HG02970 (cell line): Measurements from ENCODE around the gene PTGIR.
"Not testable (repeated sequence)": the region's sequence is repeated elsewhere in the genome, so short reads cannot be mapped to it uniquely, and the experiment has no call there.

ENCODE experiments used
- ATAC-seq: cut with Tn5 transposase; IDR thresholded peaks from one replicate; pipeline ENCODE4 v1.9.1; 2021; ENCODE audit warnings: mild to moderate bottlenecking, moderate library complexity, moderate number of reproducible peaks; ENCODE audit not compliant: unreplicated experiment, low FRiP score

PTGIR gene

GRCh38 chr19:46640656-46641055 is 15.8 kb upstream of the PTGIR start:
- ATAC-seq = no peak

- ATAC-seq = no peak
Observed at GRCh38 chr19:46639358-46640182, 14.7 kb upstream of the PTGIR start.

- ATAC-seq = no peak
Observed at GRCh38 chr19:46637224-46637623, 12.3 kb upstream of the PTGIR start.

- no peak for ATAC-seq
Observed at GRCh38 chr19:46635920-46636761, 11.3 kb upstream of the PTGIR start, which contains the start of gene GNG8. GNG8 (minus strand) TSS chr19:46636202; CDS start chr19:46634682, 1,520 bp downstream.

- ATAC-seq = no peak
Observed at GRCh38 chr19:46634656-46635218, 9.8 kb upstream of the PTGIR start.

- ATAC-seq = peak; percentile 51
Observed at GRCh38 chr19:46634045-46634655, 9.3 kb upstream of the PTGIR start.

- ATAC-seq = no peak
Observed at GRCh38 chr19:46633130-46633529, 8.2 kb upstream of the PTGIR start.

GRCh38 chr19:46631481-46631880 is 6.6 kb upstream of the PTGIR start:
- no peak for ATAC-seq

- ATAC-seq = no peak
Observed at GRCh38 chr19:46630586-46631205, 5.8 kb upstream of the PTGIR start.

GRCh38 chr19:46629546-46630025 is 4.7 kb upstream of the PTGIR start:
- ATAC-seq = no peak

GRCh38 chr19:46628970-46629369 is 4.1 kb upstream of the PTGIR start:
- not testable (repeated sequence) for ATAC-seq

- ATAC-seq = no peak
Observed at GRCh38 chr19:46626446-46626845, 1.6 kb upstream of the PTGIR start.

- ATAC-seq = no peak
Observed at GRCh38 chr19:46625731-46626130, 842 bp upstream of the PTGIR start.

- no peak for ATAC-seq
Observed at GRCh38 chr19:46623915-46624502, 880 bp downstream of the PTGIR start.

- ATAC-seq = no peak
Observed at GRCh38 chr19:46622118-46622446, 2.8 kb downstream of the PTGIR start.

GRCh38 chr19:46621191-46622117 is 3.4 kb downstream of the PTGIR start:
- no peak for ATAC-seq

GRCh38 chr19:46620716-46621115 is 4.2 kb downstream of the PTGIR start:
- ATAC-seq = no peak

GRCh38 chr19:46620267-46620666 is 4.6 kb downstream of the PTGIR start:
- ATAC-seq = peak; percentile 5
